ENCODE measurements around the gene ARHGAP1.

DNA sequence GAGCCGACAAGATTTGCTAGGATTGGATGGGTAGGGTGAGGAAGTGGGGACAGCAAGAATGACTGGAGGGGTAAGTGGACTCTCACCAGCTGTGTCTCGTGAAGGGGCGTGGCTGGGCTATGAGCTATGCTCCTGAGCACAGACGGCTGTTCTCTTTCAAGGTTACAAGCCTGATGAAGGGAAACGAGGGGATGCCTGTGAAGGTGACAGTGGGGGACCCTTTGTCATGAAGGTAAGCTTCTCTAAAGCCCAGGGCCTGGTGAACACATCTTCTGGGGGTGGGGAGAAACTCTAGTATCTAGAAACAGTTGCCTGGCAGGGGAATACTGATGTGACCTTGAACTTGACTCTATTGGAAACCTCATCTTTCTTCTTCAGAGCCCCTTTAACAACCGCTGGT lies 38.5 kb upstream of the ARHGAP1 start:
- TF ChIP-seq, protein P1, sequence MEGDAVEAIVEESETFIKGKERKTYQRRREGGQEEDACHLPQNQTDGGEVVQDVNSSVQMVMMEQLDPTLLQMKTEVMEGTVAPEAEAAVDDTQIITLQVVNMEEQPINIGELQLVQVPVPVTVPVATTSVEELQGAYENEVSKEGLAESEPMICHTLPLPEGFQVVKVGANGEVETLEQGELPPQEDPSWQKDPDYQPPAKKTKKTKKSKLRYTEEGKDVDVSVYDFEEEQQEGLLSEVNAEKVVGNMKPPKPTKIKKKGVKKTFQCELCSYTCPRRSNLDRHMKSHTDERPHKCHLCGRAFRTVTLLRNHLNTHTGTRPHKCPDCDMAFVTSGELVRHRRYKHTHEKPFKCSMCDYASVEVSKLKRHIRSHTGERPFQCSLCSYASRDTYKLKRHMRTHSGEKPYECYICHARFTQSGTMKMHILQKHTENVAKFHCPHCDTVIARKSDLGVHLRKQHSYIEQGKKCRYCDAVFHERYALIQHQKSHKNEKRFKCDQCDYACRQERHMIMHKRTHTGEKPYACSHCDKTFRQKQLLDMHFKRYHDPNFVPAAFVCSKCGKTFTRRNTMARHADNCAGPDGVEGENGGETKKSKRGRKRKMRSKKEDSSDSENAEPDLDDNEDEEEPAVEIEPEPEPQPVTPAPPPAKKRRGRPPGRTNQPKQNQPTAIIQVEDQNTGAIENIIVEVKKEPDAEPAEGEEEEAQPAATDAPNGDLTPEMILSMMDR (IDR thresholded peaks at IDR 0.05): no peak
- TF ChIP-seq POLR2AphosphoS5 (IDR thresholded peaks at IDR 0.05; ENCODE audit: insufficient read depth in 1 of 2, low read depth in 1 of 2) (no peak), POLR2A (IDR thresholded peaks at IDR 0.05) (no peak)

All from vagina (tissue), 2 donors.